NCI-H460 (cell line): ENCODE measurements around the gene USP2. TPM values are rescaled to one million over a fixed set of nuclear protein-coding genes. Genes with fewer than 3 reads are reported as not detected.

ENCODE experiments used
- DNase-seq: peaks from one replicate; pipeline ENCODE4 v3.0.0-alpha.2; 2016; ENCODE audit warnings: low read depth; ENCODE audit errors: extremely low read depth
- polyA plus RNA-seq: library from polyadenylated mRNA; depleted of rRNA; stranded (reverse); fragments of >200 nt; gene quantifications from 2 replicates; pipeline ENCODE4 v1.2.3, GENCODE V29; 2014; cell fraction: nucleus; rRNA removed
- total RNA-seq: library from RNA; depleted of rRNA; stranded (reverse); fragments of >200 nt; shearing (Covaris generic); gene quantifications from 2 replicates; pipeline ENCODE4 v1.2.3, GENCODE V29; 2014; rRNA removed

USP2 gene, protein sequence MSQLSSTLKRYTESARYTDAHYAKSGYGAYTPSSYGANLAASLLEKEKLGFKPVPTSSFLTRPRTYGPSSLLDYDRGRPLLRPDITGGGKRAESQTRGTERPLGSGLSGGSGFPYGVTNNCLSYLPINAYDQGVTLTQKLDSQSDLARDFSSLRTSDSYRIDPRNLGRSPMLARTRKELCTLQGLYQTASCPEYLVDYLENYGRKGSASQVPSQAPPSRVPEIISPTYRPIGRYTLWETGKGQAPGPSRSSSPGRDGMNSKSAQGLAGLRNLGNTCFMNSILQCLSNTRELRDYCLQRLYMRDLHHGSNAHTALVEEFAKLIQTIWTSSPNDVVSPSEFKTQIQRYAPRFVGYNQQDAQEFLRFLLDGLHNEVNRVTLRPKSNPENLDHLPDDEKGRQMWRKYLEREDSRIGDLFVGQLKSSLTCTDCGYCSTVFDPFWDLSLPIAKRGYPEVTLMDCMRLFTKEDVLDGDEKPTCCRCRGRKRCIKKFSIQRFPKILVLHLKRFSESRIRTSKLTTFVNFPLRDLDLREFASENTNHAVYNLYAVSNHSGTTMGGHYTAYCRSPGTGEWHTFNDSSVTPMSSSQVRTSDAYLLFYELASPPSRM
- total RNA-seq: 0.17 and 0.27 TPM in 2 replicates
- 0.17 and 0.51 TPM in 2 replicates for polyA plus RNA-seq

DNA sequence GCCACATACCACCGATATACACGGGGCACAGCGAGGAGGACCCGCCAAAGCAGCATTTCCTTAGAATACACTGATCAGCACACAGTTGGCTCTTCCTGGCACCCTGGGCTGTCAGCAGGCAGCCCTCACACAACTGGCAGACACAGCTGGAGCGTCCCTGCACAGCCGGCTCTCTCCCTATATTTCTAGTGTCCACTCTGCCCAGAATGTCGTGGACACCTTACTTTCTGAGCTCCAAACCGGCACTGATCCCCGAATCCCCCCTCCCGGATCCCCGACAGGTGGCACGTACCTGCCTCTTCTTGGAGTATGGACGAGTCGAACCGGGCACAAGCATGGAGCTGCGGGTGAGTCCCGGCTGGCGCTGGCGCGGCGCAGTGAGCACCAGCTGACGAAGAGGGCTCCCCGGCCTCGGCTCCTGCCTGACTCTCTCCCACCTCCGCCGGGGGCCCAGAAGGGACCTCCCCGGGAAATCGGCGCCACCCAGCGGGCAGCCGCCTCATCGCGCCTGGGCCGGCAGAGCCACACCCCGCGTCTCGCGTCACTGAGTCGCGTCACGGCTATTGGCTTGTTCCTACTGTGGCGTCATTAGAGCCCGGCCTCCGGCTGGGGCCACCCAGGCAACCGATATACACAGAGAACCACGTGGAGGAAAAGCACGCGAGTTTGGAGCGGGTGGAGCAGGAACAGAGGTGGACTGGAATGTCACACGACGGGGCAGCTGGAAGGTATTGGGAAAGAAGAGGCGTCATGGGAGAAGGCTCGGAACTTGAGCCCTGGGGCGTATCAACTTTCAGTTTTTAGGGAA lies at the start of gene USP2:
Gene USP2 (minus strand): TSS at position 510 of the 808 bp plus-strand sequence. CDS start 8,210 bp downstream, outside the sequence.
- DNase-seq: peak; percentile 90

DNA sequence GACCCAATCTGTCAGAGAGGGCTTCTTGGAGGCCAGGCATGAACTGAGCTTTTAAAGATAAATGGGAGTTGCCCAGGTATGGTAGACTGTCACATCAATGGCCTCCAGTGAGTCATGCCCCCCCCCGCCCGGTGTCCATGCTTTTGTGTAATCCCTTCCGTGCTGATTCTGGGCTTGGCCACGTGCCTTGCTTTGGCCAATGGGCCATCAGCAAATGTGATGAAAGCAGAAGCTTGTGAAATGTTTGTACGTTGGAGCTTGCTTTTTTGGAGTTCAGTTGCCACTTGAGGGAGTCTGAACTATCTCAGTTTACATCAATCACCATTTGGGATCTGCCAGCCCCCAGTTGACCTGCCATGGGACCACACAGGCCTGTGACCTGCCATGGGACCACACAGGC lies 45.8 kb upstream of the USP2 start:
- DNase-seq: no peak

DNA sequence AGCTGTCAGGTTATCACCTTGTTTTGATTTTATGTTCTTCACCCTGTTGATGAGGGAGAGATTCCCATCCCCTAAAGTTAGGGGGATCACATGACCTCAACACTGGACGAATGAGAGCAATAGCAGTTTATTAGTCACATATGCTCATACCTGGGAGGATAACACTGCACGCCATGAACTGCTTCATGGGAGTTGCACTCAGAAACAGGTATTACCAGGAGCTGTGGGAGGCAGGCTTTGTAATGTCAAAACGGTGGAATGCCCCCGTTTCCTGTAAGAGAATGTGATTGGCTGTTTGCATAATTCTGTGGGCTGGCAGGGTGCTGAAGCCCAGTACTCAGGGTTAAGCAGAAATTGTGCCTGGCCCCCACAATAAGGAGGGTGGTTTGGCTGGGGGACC lies 44.7 kb upstream of the USP2 start:
- no peak for DNase-seq

DNA sequence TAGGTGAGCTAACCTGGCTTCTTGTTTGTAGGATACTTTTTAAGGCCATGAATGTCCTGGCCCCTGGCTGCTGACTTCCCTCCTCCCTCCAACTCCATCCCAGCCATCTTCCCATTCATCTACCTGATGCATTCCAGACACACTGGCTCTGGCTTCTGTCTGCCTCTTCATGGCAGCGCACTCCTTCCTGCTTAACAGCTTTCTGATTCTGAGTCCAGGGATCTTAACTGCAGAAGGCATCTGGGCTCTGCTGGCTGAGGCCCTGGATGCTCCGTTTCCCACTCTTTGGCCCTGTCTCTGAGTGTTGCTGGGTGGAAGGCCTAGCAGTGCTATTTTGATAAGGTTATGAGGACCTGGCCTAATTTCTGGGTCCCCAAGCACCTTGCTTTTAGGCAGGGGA lies 43.3 kb upstream of the USP2 start:
- no peak for DNase-seq

DNA sequence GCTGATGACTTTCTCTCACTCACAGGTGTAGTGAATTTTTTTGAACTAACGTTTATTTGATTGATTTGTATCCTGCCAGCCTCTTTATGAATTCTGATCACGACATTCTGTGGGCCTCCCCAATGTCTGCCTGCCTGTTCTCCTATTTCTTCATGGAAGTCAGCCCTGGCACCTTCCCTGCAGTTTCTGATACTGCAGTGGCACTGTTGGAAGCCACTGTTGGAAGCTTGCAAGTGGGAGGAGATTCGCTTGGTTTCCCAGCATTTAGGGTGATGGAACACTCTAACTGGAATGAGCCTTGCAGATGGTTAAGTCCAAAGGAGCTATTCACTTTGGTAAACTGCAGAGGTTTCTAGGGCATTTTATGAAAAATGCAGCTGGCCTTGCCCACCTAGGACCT lies 42.8 kb upstream of the USP2 start:
- DNase-seq: no peak

DNA sequence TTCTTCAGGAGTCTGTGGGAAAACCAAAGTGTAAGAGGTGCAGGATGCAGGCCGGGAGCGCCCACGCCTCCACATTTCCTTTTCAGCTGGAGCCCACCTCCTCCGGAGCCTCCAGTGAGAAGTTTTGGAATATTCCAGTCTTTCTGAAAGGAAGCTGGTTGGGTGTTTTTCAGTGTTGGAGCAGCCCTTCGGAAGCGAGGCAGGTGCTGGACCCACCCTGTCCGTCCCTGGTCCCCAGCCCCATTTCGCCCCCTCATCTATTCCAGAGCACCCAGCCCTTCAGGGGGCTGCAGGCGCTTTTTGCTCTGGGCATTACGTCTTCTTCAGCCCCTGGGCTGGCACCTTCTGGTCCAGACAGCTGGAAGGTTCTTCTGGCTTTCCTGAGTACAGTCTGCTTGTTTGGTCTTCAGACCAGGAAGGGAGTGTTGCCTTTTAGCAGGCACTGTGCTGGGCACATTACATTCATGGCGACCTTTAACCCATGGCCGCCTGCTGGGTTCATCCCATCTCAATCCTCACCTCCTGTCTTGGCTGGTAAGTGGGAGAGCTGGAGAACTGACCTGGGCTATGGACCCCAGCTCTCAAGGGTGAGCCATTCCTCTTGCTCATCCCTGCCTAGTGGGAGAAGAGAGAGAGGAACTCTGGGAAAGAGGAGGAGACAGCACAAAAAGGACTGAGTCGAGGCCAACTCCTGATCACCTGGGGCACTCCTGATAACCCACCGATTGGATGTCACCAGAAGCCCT lies 42.2 kb upstream of the USP2 start:
- no peak for DNase-seq

DNA sequence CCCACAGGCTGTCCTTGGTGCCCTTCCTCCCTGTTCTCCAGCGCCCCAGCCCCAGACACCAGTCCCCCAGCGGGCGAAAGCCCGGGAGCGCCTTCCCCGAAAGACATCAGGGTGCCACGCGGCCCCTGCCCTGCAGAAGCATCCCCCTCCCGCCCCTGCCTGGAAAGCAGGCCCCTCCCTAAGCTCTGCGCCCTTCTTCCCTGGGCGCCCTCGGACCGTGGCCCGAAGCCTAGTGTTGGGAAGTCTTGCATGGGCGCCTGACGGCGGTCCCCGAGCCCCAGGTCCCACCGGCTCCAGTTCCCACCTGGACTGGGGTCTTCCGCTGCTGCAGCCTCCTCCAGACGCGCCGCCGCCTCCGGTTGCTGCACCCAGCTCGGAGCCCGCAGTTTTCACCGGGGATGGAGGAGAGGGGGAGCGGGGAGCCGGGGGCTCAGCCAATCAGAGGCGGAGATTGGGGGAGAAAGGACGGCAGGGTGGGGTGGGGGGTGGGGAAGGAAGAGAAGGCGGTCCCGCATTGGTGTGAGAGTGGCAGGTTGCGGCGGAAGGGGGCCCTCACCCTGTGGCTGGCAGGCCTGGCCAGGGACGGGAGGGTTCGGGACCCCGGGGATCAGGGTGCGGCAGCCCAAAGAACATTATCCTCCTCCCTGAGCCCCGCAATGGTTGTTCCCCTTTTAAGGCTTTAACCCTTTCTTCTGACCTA lies 41.5 kb upstream of the USP2 start, which contains the start of gene THY1:
Gene THY1 (minus strand): TSS at position 364 of the 700 bp plus-strand sequence. CDS start 2,267 bp downstream, outside the sequence.
- no peak for DNase-seq

DNA sequence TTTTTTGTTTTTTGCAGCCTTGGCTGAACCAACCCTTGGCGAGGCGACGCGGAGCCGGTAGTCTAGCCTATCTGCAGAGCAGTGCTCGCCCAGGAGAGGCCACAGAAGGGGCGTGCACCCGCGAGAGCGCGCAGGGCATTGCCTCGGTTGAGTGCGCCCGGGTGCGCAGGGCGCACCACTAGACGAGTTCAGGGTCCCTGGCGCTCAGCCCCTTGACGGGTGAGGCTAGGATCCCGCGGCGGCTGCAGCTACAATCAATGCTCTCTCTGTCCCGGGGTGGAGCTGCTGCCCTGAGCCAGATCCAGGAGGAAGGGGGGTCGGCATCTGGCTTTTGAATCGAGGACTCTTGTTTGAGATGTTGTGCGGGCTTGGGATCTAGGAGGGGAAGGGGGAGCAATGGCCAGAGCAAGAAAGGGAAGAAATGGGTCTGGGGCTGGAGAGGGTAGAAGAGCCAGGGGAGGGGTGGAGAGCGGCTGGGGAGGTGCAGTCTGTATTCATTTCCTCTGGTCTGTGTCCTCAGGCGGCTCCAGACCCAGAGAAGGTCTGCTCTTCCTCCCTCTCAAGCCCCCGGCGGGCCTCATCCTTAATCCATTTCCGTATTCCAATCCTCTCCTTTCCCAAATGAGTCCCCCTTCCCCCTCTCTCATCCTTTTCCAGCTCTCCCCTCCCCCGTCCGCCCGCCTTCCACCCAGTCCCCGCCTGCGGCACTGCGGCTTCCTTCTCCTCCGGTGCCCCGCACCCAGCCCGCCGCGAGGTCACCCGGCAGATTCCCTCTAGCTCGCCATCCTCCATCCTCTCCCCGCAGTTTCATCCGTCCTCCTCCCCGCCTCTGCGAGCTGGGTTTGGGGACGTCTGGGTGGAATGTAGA lies 40.7 kb upstream of the USP2 start:
- DNase-seq: no peak

DNA sequence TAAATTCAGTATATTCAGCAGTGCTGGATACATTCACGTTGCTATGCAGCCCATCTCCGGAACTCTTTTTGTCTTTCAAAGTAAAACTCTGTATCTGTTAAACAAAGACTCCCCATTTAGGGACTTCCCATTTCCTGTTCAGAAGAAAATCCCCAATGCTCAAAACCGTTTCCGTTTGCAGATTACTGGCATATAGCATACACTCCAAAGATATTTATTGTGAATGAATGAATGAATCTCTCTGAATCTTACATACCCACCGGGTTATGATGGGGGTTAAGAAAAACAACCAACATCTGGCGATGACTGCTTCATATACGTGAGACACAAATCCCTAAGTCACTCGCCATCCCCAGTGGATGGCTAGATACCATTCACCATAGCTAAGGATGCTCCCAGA lies 39.9 kb upstream of the USP2 start:
- DNase-seq: no peak

DNA sequence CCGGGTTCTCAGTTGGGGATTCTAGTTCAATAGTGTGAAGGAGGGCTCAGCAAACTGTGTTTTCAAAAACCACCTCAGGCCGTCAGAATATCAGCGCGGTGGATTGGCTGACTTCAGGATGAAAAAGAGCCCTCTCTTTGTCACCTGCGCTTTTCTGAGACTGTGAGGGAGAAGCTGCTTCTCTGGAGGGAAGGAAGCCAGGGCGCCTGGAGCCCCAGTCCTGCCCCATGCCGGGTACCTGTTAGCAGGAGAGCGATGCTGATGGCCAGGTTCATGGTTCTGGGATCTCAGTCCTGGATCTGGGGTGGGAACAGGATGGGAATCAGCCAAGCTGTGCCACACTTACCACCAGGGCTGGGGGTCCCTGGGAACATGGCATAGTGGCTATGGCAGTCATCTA lies 39.1 kb upstream of the USP2 start:
- no peak for DNase-seq

DNA sequence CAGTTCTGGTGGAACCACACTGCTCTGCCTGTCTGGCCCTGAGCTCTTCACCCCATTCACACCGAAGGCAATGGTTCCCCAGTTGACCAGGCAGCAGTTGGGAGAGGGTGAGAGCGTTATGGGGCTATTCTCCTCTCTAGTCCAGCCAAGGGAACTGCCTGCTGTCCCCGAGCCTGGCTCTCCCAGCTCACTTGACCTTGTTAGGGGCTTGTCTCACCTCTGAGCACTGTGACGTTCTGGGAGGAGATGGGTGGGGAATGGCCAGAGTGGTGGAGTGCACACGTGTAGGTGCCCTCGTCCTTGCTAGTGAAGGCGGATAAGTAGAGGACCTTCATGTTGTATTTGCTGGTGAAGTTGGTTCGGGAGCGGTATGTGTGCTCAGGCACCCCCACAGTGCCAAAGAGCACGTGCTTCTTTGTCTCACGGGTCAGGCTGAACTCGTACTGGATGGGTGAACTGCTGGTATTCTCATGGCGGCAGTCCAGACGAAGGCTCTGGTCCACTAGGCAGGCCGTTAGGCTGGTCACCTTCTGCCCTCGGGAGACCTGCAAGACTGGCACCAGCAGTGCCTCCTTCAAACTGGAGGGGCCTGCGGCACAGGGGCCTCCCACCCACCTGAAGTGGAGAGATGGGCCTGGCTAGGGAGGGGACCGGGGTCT lies 38.5 kb upstream of the USP2 start:
- no peak for DNase-seq

DNA sequence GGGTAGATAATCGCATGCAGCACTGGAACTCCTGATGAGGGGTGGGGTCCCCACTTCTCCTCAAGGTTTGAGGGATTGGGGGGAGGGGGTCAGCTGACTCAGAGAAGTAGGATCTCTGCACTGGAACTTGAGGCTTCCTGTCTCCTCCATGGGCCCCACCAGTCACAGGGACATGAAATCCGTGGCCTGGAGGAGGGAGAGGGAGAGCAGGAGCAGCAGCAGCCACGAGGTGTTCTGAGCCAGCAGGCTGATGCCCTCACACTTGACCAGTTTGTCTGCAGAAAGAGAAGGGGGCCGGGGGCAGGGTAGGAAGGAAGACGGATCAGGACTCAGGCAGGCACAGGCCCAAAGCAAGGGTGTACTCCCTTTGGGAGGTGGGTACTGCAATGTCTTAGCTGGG lies 37.8 kb upstream of the USP2 start:
- no peak for DNase-seq

DNA sequence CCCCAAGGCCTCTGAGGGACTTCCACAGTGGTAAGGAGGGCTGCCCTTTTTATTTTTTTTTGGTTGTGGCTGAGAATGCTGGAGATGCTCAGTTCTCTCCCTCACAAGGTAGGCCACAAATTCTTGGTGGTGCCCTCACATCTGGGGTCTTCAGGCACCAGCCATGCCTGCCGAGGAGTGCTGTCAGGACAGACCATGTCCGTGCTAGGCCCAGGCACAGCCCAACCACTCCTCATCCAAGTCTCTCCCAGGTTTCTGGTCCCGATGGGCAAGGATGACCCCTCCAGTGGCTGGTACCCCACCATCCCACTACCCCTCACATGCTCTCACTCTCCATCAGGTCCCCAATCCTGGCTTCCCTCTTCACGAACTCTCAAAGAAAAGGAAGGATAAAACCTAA lies 37.3 kb upstream of the USP2 start:
- no peak for DNase-seq

DNA sequence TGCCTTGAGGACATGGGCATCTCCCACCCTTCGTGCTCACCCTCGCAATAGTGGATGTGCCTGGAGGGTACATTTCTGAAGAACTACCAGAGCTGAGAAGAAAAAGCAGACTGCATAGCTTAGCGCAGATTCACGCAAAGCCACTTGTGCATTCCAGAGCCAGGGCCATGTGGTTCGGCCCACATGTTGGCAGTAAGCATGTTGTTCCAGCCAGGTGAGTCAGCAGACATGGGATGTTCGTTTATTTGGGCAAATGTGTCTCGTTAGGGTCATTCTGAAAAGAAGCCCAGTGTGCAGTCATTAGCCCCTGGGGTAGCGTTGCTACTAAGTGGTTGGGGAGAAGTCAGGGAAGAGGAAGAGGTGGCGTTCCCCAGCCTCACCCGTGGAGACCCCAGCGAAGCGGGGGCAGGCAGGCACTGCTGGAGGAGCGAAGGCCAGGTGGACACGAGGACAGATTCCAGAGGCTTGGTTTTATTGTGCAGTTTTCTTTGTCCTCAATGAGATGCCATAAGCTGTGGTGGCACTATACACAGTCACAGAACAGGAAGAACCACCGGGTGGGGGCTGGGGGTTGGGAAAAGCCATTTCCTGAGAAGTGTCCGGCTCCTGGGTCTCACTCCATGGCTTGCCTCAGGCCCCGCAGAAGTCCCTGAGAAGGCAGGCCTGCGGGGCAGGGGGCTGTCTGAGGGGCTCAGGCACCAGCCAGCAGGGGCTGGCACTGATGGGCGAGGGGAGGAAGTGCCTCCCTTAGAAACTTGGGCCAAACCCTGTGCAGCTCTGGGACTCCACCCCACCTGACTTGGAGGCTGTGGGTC lies 36.4 kb upstream of the USP2 start:
- DNase-seq: no peak

DNA sequence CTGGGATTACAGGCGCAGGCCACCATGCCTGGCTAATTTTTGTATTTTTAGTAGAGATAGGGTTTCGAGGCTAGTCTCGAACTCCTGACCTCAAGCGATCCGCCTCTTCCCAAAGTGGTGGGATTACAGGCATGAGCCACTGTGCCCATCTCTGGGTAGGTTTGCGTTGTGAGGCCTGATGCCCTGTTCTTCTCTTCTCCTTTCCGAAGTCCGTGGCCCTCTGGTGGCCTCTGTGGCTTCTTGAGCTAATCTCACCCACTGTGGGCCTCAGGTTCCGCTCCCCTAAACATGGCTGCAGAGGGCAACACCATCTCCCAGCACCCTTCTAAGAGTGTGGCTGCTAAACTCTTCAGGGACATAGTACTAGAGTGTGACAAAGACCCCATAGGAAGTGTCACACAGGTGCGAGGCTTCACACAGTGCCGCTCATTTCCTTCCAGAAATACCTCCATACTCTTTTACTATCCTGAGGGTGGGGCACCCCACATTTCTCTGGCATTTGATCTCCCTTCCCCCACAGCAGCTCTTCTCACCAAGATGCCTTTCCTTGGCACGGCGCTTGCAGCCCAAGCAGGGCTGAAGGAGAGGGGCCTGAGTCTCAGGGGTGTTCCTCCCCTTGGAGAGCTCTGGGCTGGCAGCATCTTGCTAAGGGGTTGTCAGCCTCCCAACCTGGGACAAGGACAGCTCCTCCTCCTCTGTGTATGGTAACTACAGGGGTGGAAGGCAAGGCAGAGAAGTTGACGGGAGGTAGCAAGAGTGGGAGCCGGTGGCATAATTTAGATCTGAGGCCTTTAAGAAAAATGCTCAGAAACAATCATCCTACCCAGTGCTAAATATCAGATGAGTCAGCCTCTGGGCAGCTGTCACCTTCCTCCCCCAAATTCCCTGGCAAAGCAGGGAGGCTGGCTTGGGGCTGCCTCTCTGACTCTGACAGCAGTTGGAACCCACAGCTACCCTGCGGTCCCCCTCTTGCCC lies 35.4 kb upstream of the USP2 start:
- no peak for DNase-seq

DNA sequence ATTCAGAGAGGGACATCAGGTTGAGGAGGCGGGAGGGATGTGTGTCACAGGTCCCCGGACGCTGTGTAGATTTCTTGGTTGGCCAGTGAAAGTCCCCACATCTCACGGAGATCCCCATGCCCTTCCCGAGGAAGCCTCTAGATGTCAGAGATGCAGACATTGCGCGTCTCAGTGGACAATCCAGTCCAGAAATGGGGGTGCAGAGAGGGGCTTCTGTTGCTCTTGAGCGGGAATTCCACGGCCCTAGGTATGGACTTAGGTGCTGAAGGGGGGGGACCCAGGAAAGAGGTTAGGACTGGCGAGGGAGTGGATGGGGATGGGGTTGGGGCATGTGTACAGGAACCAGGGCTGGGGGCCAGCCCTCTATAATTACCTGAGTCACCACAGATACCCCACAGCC lies 34.5 kb upstream of the USP2 start:
- DNase-seq: no peak
